DOHH2 (cell line): ENCODE measurements around the gene PHRF1.

Source experiments
- EZH2phosphoT487 ChIP-seq: fragments of 200-600 bp; sonication (generic); IDR thresholded peaks from 2 replicates; pipeline ENCODE4 v1.6.1; 2017; ENCODE audit warnings: borderline replicate concordance, mild to moderate bottlenecking, antibody characterized with exemption, low read length, moderate library complexity, mixed read lengths
- TF ChIP-seq, protein P1 (sequence below): fragments of 200-600 bp; sonication (generic); IDR thresholded peaks from one replicate; pipeline ENCODE4 v1.5.1; 2014; ENCODE audit warnings: antibody characterized with exemption, mild to moderate bottlenecking, low read depth, low read length; ENCODE audit not compliant: poor library complexity, severe bottlenecking

DNA sequence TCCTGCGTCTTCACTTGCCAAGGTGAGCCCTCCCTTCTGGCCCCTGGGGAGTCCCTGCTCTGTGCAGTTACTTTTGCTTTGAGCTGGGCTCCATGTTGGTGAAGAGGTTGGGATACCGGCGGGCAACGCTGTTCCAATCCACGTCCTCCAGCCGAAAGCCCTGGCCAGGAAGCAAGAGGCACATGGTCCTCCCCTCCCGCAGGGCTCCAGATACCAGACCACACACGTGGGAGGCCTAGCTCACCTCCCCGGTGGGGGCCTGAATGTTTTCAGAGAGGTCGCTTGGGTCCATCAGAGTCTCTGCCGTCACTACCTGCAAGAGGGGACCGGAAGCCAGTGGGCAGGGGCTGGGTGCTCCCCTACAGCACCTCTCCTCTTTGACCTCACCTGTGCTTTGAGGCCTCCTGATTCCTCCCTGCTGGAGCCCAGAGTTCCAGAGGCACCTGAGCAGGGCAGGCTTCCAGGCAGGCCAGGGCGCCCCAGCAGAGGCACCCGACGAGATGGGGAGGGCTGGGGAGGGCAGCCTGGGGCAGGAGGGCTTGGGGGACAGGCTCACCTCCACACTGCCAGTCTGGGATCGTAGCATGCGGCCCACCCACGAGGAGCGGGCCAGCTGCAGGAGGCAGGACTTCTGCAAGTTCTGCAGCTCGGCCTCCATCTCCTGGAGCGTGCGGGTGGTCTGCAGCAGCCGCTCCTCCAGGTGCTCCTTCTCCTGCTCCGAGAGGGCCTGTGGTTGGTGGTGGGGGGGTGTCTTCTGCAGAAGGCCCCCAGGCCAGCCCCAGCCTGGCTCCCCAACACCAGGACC lies 18.7 kb upstream of the PHRF1 start:
- TF ChIP-seq, protein P1, sequence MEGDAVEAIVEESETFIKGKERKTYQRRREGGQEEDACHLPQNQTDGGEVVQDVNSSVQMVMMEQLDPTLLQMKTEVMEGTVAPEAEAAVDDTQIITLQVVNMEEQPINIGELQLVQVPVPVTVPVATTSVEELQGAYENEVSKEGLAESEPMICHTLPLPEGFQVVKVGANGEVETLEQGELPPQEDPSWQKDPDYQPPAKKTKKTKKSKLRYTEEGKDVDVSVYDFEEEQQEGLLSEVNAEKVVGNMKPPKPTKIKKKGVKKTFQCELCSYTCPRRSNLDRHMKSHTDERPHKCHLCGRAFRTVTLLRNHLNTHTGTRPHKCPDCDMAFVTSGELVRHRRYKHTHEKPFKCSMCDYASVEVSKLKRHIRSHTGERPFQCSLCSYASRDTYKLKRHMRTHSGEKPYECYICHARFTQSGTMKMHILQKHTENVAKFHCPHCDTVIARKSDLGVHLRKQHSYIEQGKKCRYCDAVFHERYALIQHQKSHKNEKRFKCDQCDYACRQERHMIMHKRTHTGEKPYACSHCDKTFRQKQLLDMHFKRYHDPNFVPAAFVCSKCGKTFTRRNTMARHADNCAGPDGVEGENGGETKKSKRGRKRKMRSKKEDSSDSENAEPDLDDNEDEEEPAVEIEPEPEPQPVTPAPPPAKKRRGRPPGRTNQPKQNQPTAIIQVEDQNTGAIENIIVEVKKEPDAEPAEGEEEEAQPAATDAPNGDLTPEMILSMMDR = no peak
- TF ChIP-seq EZH2phosphoT487 = no peak
